AG04449 (cell line): ENCODE results near the gene RACK1.

Source experiments
- CTCF ChIA-PET: fragments of 350-600 bp; formaldehyde crosslinking; extraction: SDS; loops from one replicate; lab custom pipeline; 2021; ENCODE audit warnings: antibody characterized with exemption; lab: Yijun Ruan, JAX
- POLR2A ChIA-PET: fragments of 400-600, 350-600 bp; formaldehyde crosslinking; extraction: SDS; loops from one replicate; lab custom pipeline; 2020; ENCODE audit warnings: antibody characterized with exemption, inconsistent platforms; lab: Yijun Ruan, JAX
- DNase-seq: peaks from one replicate; pipeline ENCODE4 v3.0.0-alpha.2; 2010; ENCODE audit warnings: low read depth, low spot score
- H3K4me3 ChIP-seq: 2 replicates; pipeline ENCODE4 v1.5.1; 2011; ENCODE audit warnings: low read depth, mild to moderate bottlenecking, control low read depth, low read length
- CTCF ChIP-seq: IDR thresholded peaks from one replicate; pipeline ENCODE4 v1.5.1; 2011; ENCODE audit warnings: mild to moderate bottlenecking, moderate library complexity, low read length, control low read depth, inconsistent platforms; ENCODE audit not compliant: insufficient read depth; ENCODE audit errors: missing control alignments

Gene RACK1

GRCh38 chr5:181222630-181223057 lies 21.1 kb downstream of the RACK1 start:
- no peak for DNase-seq
- no peak for TF ChIP-seq CTCF
- POLR2A ChIA-PET: interaction anchor here (0.8 to 5.5 kb wide), 14 partner anchors 12 to 50 kb away, joined by 3 to 40 read pairs (median 5); partner anchors contain the start of genes RACK1 and TRIM7
- CTCF ChIA-PET: interaction anchor here (1.0 to 1.9 kb wide), 3 partner anchors 16 to 37 kb away, joined by 3 to 7 read pairs (median 4); no protein-coding TSS in a partner anchor
- H3K4me3 ChIP-seq: peak overlapping the region; percentile 96

GRCh38 chr5:181221792-181222629 lies 21.7 kb downstream of the RACK1 start:
- POLR2A ChIA-PET: interaction anchor here (0.8 to 5.5 kb wide), 11 partner anchors 13 to 38 kb away, joined by 3 to 40 read pairs (median 6); partner anchors contain the start of genes RACK1 and TRIM7
- H3K4me3 ChIP-seq: peak overlapping the region; percentile 96
- peak; percentile 91 for DNase-seq
- CTCF ChIA-PET: interaction anchor here (1.0 to 1.9 kb wide), 3 partner anchors 15 to 38 kb away, joined by 3 to 7 read pairs (median 4); no protein-coding TSS in a partner anchor
- TF ChIP-seq CTCF: no peak

GRCh38 chr5:181221105-181221791 lies 22.5 kb downstream of the RACK1 start:
- ChIA-PET POLR2A (interaction anchor here (1.0 to 2.6 kb wide), 5 partner anchors 13 to 39 kb away, joined by 4 to 14 read pairs (median 6); no protein-coding TSS in a partner anchor), CTCF (interaction anchor here (1.9 kb wide), 1 partner anchor 34 kb away, joined by 7 read pairs; no protein-coding TSS in a partner anchor)
- no peak for DNase-seq
- peak overlapping the region; percentile 21; the same call in 1 of the 2 replicates for H3K4me3 ChIP-seq
- TF ChIP-seq CTCF: no peak

DNA sequence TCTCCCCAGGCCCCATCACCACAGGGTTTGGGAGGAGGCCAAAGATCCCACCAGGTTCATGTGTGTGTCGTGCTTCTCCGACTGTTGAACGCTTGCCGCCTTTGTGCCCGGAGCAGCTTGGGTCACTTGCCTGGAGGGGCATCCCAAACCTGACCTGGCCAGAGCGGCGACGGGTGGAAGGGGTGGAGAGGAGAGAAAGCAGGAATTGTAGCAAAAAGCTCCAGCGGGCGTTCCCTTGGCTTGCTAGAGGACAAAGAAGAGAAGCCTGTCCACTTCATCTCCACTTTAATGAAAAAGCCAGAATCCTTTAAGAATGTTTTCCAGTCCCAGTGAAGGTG lies 23.6 kb downstream of the RACK1 start:
- H3K4me3 ChIP-seq: no peak overlapping the region
- ChIA-PET POLR2A (interaction anchor here (1.0 kb wide), 1 partner anchor 14 kb away, joined by 4 read pairs; no protein-coding TSS in a partner anchor), CTCF (interaction anchor here (1.0 kb wide), 1 partner anchor 36 kb away, joined by 3 read pairs; no protein-coding TSS in a partner anchor)
- no peak for DNase-seq
- TF ChIP-seq CTCF: no peak

- DNase-seq: no peak
- no peak for TF ChIP-seq CTCF
- ChIA-PET CTCF (interaction anchor here (1.0 kb wide), 1 partner anchor 35 kb away, joined by 3 read pairs; no protein-coding TSS in a partner anchor), POLR2A (no interaction called here)
- H3K4me3 ChIP-seq: no peak overlapping the region
These were observed 24.2 kb downstream of the RACK1 start for GRCh38 chr5:181219262-181220177.
